A673 (cell line): Measurements from ENCODE around the gene MRPS11. TPM values are rescaled to one million over a fixed set of nuclear protein-coding genes. Genes with fewer than 3 reads are reported as not detected.
A peak's percentile ranks its signal among the peaks of the same experiment; 100 is the strongest.

Experiments used
- Bru-seq: library from RNA; stranded (reverse); fragments of 400-500 nt; gene quantifications from one replicate; lab custom pipeline; 2021; lab: Mats Ljungman, UMichigan
- BruChase-seq, 2 experiments: library from RNA; stranded (reverse); fragments of 400-500 nt; gene quantifications; one replicate each; lab custom pipeline; 2021; lab: Mats Ljungman, UMichigan
- BruUV-seq: library from RNA; stranded (reverse); fragments of 400-500 nt; replicated peaks from 2 replicates; lab custom pipeline; 2021; lab: Mats Ljungman, UMichigan
- CTCF ChIA-PET: fragments of 300-600 bp; sonication (Branson Sonifier 250); formaldehyde crosslinking; loops from one replicate; lab custom pipeline; 2022; ENCODE audit warnings: antibody characterized with exemption; lab: Charles Lee
- POLR2A ChIA-PET: fragments of 300-600 bp; sonication (Branson Sonifier 250); formaldehyde crosslinking; loops from one replicate; lab custom pipeline; 2022; ENCODE audit warnings: antibody characterized with exemption; ENCODE audit not compliant: low non-redundant PET; lab: Charles Lee
- DNase-seq: peaks from one replicate; pipeline ENCODE4 v3.0.0-alpha.2; 2015; ENCODE audit warnings: low spot score
- H3K27ac ChIP-seq: fragments of 200-600 bp; sonication (generic); 2 replicates; pipeline ENCODE4 v1.5.1; 2016; ENCODE audit warnings: mixed run types, low read depth, mild to moderate bottlenecking, mixed read lengths, antibody characterized with exemption, low read length; ENCODE audit not compliant: poor library complexity, severe bottlenecking
- H3K27me3 ChIP-seq: fragments of 200-600 bp; sonication (generic); replicated peaks from 2 replicates; pipeline ENCODE4 v1.6.1; 2017; ENCODE audit warnings: mixed run types, low read depth, mild to moderate bottlenecking, mixed read lengths, antibody characterized with exemption, low read length; ENCODE audit not compliant: insufficient read depth, poor library complexity
- H3K36me3 ChIP-seq: fragments of 200-600 bp; sonication (generic); 2 replicates; pipeline ENCODE4 v1.6.1; 2016; ENCODE audit warnings: mixed run types, mild to moderate bottlenecking, mixed read lengths, antibody characterized with exemption, low read length; ENCODE audit not compliant: insufficient read depth, poor library complexity, severe bottlenecking
- H3K4me1 ChIP-seq: fragments of 200-600 bp; sonication (generic); 2 replicates; pipeline ENCODE4 v1.6.1; 2017; ENCODE audit warnings: mixed run types, mild to moderate bottlenecking, mixed read lengths, antibody characterized with exemption, low read length; ENCODE audit not compliant: insufficient read depth, poor library complexity, severe bottlenecking
- H3K4me3 ChIP-seq: fragments of 200-600 bp; sonication (generic); 2 replicates; pipeline ENCODE4 v1.5.1; 2016; ENCODE audit warnings: low read depth, mixed run types, mild to moderate bottlenecking, mixed read lengths, low read length; ENCODE audit not compliant: poor library complexity, severe bottlenecking
- H3K9me3 ChIP-seq: fragments of 200-600 bp; sonication (generic); 2 replicates; pipeline ENCODE4 v1.6.1; 2016; ENCODE audit warnings: mixed run types, low read depth, mild to moderate bottlenecking, mixed read lengths, antibody characterized with exemption, low read length; ENCODE audit not compliant: poor library complexity, severe bottlenecking
- EZH2 ChIP-seq: fragments of 200-600 bp; sonication (generic); IDR thresholded peaks from 2 replicates; pipeline ENCODE4 v1.6.1; 2017; ENCODE audit warnings: borderline replicate concordance, low read depth, mild to moderate bottlenecking, mixed read lengths, antibody characterized with exemption, low read length; ENCODE audit not compliant: poor library complexity, severe bottlenecking
- intact Hi-C: fragments of 100-400 bp; cut with micrococcal nuclease; formaldehyde crosslinking; loops from one replicate; pipeline ENCODE4 v1.10.0; 2022; ENCODE audit not compliant: unreplicated experiment
- long read RNA-seq: library from polyadenylated mRNA; stranded (forward); transcript quantifications from one replicate; pipeline ENCODE4 v2.0.0, GENCODE V29; 2022
- total RNA-seq: library from RNA; stranded (reverse); gene quantifications from 2 replicates; pipeline ENCODE4 v1.2.3, GENCODE V29; 2021
- TF ChIP-seq, protein P1 (sequence below): fragments of 300-800, 200-600 bp; sonication (generic); conservative IDR thresholded peaks from 2 replicates; pipeline ENCODE4 v1.5.1; 2017; ENCODE audit warnings: low read depth, mild to moderate bottlenecking, antibody characterized with exemption, low read length, moderate library complexity, mixed read lengths

Gene MRPS11
- total RNA-seq (84.3 and 90.0 TPM in 2 replicates), Bru-seq, nascent RNA (percentile 83 among the genes with signal in this experiment), BruChase-seq, experiment 1, labeled RNA remaining after a 2-hour chase (percentile 91 among the genes with signal in this experiment), BruChase-seq, experiment 2, labeled RNA remaining after a 6-hour chase (percentile 90 among the genes with signal in this experiment)
- long read RNA-seq, transcript MRPS11-201 (6 exons, 3,644 nt) = major isoform, 51 of 102 reads
- long read RNA-seq, partial matches to known transcripts = 4 of 102 reads
- long read RNA-seq, other reads (novel, unspliced or antisense) = 41 of 102 reads

DNA sequence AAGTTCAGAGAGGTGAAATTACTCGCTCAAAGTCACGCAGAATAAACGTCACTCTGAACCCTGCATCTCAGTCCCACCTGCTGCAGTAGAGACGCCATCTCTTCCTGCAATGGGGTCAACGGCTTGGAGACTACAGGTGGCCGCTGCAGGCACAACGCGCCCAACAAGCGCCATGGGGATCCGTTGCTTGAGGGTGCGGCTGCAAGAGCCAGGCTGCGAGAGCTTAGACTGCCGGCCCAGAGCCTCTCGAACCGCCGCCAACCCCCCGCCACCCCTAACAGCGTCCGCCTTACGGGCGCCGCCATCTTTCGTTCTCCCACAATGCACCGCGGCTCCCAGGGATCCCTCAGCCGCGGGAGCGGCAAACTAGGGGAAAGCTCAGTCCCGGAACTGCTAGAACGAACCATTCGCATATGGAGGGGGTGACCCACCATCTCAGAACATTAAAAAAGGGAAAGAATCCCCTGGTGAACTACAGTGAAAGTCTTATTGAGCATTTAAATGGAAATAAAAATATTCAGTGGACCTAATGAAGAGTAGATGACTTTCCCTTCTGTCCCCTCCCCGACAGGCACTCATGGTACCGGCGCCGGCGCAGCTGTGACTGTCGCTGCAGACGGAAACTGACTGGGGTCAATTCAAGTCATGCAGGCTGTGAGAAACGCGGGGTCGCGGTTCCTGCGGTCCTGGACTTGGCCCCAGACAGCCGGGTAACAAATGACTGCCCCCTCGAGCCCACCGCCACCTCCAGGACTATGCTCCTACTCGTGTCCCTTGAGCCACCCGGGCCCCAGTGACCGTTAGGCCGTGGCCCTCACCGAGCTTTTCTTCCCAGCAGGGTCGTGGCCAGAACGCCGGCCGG, at the start of gene MRPS11, which contains the start of gene MRPL46:
Gene MRPS11, plus strand, starts transcription at position 636 of the 862 bp plus-strand sequence. Its CDS starts 10 bp downstream, at position 646.
Gene MRPL46, minus strand, starts transcription at position 316 of the 862 bp plus-strand sequence. Its CDS starts 11 bp downstream, at position 305.
- TF ChIP-seq, protein P1, sequence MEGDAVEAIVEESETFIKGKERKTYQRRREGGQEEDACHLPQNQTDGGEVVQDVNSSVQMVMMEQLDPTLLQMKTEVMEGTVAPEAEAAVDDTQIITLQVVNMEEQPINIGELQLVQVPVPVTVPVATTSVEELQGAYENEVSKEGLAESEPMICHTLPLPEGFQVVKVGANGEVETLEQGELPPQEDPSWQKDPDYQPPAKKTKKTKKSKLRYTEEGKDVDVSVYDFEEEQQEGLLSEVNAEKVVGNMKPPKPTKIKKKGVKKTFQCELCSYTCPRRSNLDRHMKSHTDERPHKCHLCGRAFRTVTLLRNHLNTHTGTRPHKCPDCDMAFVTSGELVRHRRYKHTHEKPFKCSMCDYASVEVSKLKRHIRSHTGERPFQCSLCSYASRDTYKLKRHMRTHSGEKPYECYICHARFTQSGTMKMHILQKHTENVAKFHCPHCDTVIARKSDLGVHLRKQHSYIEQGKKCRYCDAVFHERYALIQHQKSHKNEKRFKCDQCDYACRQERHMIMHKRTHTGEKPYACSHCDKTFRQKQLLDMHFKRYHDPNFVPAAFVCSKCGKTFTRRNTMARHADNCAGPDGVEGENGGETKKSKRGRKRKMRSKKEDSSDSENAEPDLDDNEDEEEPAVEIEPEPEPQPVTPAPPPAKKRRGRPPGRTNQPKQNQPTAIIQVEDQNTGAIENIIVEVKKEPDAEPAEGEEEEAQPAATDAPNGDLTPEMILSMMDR = no peak
- no peak for TF ChIP-seq EZH2
- BruUV-seq = no TSS peak
- ChIA-PET POLR2A (interaction anchor here (0.6 to 0.8 kb wide), 2 partner anchors 11 to 276 kb away, joined by 3 to 8 read pairs; no protein-coding TSS in a partner anchor), CTCF (interaction anchor here (1.0 kb wide), 1 partner anchor 12 kb away, joined by 4 read pairs; no protein-coding TSS in a partner anchor)
- peak within 1 kb of the TSS; percentile 82 for H3K4me3 ChIP-seq
- intact Hi-C loops = no loop called here
- H3K4me1 ChIP-seq = no peaks in the 10 kb centered on the region
- H3K27me3 ChIP-seq = no peaks in the 10 kb centered on the region
- H3K9me3 ChIP-seq = no peaks in the 10 kb centered on the region
- peak; percentile 94 for DNase-seq
- H3K27ac ChIP-seq = peak within 1 kb of the TSS; percentile 98
- H3K36me3 ChIP-seq = peaks cover 33% of the 10 kb centered on the region

DNA sequence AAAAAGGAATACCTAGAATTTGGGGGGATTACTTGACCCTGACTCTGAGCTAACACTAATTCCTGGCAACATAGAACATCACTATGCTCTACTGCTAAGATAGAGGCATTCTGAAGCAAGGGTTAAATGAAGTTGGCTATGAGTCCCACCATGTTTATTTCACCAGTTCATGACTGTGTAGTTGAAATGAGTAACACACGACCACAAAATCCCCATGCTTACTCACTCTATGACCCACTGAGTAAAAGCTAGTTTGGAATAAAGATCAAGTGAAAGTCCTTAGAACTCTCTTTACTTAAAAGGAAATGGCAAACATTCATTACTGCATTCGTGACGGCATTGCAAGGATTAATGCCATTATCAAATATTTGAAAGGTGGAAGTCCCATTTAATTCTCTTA, 47.7 kb upstream of the MRPS11 start:
- no peaks in the 10 kb centered on the region for H3K9me3 ChIP-seq
- ChIA-PET POLR2A (no interaction called here), CTCF (no interaction called here)
- H3K4me3 ChIP-seq = no peak overlapping the region
- no peak overlapping the region for H3K27ac ChIP-seq
- no peak for DNase-seq
- intact Hi-C loops = no loop called here
- H3K27me3 ChIP-seq = peaks cover 52% of the 10 kb centered on the region
- TF ChIP-seq, protein P1 = no peak
- TF ChIP-seq EZH2 = no peak
- H3K36me3 ChIP-seq = no peaks in the 10 kb centered on the region
- no peaks in the 10 kb centered on the region for H3K4me1 ChIP-seq
- no TSS peak for BruUV-seq

DNA sequence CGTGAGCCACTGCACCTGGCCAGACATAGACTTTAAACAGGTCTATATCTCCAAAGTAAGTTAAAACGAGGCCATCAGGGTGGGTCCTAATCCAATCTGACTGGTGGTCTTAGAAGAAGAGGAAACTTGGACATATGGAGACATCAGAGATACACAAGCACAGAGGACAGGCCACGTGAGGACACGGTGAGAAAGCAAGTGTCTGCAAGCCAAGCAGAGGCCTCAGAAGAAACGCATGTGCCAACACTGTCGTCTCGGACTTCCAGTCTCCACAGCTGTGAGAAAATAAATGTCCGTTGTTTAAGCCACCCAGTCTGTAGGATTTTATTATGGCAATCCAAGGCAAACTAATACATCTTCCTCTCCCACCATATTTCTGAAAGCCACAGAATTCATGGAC, 44.2 kb upstream of the MRPS11 start:
- Histone ChIP-seq H3K4me3 (no peak overlapping the region), H3K9me3 (no peaks in the 10 kb centered on the region), H3K4me1 (no peaks in the 10 kb centered on the region), H3K36me3 (no peaks in the 10 kb centered on the region), H3K27ac (no peak overlapping the region), H3K27me3 (peaks cover 61% of the 10 kb centered on the region)
- no TSS peak for BruUV-seq
- intact Hi-C loops = no loop called here
- CTCF ChIA-PET = no interaction called here
- TF ChIP-seq EZH2 = no peak
- TF ChIP-seq, protein P1 = no peak
- no peak for DNase-seq
- POLR2A ChIA-PET = no interaction called here
